ENCODE measurements around the gene E4F1. TPM values are rescaled to one million over a fixed set of nuclear protein-coding genes. Genes with fewer than 3 reads are reported as not detected.

Gene E4F1
- total RNA-seq, 1 donor from 2014 or later = 13.5 TPM

DNA sequence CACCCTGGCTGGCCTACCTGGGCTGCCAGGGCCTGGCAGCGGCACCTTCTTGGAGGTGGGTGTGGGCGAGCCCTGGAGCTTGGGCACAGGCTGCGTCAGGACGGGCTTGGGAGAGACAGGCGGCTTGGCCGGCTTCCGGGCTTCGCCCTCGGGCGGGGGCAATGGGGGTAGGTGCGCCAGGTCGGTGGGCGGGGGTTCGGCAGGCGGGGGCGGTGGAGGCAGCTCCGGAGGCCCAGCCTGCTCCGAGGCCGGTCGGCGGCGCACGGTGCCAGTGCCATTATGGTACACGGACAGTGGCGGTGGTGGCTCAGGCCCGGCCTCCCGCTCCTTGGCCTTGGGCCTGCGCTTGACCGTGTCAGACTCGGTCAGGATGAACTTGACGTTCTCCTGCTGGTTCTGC, 43.8 kb upstream of the E4F1 start:
- TF ChIP-seq, protein P1, sequence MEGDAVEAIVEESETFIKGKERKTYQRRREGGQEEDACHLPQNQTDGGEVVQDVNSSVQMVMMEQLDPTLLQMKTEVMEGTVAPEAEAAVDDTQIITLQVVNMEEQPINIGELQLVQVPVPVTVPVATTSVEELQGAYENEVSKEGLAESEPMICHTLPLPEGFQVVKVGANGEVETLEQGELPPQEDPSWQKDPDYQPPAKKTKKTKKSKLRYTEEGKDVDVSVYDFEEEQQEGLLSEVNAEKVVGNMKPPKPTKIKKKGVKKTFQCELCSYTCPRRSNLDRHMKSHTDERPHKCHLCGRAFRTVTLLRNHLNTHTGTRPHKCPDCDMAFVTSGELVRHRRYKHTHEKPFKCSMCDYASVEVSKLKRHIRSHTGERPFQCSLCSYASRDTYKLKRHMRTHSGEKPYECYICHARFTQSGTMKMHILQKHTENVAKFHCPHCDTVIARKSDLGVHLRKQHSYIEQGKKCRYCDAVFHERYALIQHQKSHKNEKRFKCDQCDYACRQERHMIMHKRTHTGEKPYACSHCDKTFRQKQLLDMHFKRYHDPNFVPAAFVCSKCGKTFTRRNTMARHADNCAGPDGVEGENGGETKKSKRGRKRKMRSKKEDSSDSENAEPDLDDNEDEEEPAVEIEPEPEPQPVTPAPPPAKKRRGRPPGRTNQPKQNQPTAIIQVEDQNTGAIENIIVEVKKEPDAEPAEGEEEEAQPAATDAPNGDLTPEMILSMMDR (IDR thresholded peaks at IDR 0.05; ENCODE audit: borderline replicate concordance) = no peak
- intact Hi-C loops (cut with micrococcal nuclease) = no loop called here

DNA sequence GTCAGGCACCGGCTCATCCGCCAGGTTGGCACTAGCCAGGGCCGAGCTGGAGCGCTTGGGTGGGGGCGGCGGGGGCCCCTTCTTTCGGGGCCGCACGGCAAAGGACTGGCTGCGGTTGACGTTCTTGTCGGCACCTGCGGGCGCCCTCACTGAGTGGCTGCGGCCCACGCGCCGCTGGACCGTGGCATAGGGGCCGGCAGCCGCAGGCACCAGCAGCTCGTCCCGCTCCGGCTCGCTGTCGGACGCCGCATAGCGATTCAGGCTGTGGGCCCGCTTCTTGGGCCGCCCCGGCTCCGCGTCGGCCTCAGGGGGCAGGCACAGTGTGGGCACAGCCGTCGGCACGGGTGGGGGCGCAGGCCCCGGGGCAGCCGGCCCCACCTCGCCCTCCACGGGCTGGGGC, 42.9 kb upstream of the E4F1 start:
- H3K4me3 ChIP-seq = no peak overlapping the region
- no peak for DNase-seq
- H3K27ac ChIP-seq (replicated peaks) = no peak overlapping the region
- H3K4me1 ChIP-seq = no peaks in the 10 kb centered on the region
- H3K9me3 ChIP-seq (replicated peaks) = no peaks in the 10 kb centered on the region
- peaks cover 26% of the 10 kb centered on the region for H3K36me3 ChIP-seq
- H3K27me3 ChIP-seq (ENCODE audit: low read depth) = peaks cover 7% of the 10 kb centered on the region
- intact Hi-C loops (cut with micrococcal nuclease) = no loop called here
- TF ChIP-seq, protein P1 (IDR thresholded peaks at IDR 0.05; ENCODE audit: borderline replicate concordance) = no peak

More for the DNA sequence above, 43.8 kb upstream of the E4F1 start:
- no peak for DNase-seq
- H3K4me1 ChIP-seq = no peaks in the 10 kb centered on the region
- no peak overlapping the region for H3K4me3 ChIP-seq
- H3K27me3 ChIP-seq (ENCODE audit: low read depth) = peaks cover 7% of the 10 kb centered on the region
- no peaks in the 10 kb centered on the region for H3K9me3 ChIP-seq (replicated peaks)
- no peak overlapping the region for H3K27ac ChIP-seq (replicated peaks)
- H3K36me3 ChIP-seq = peaks cover 34% of the 10 kb centered on the region

DNA sequence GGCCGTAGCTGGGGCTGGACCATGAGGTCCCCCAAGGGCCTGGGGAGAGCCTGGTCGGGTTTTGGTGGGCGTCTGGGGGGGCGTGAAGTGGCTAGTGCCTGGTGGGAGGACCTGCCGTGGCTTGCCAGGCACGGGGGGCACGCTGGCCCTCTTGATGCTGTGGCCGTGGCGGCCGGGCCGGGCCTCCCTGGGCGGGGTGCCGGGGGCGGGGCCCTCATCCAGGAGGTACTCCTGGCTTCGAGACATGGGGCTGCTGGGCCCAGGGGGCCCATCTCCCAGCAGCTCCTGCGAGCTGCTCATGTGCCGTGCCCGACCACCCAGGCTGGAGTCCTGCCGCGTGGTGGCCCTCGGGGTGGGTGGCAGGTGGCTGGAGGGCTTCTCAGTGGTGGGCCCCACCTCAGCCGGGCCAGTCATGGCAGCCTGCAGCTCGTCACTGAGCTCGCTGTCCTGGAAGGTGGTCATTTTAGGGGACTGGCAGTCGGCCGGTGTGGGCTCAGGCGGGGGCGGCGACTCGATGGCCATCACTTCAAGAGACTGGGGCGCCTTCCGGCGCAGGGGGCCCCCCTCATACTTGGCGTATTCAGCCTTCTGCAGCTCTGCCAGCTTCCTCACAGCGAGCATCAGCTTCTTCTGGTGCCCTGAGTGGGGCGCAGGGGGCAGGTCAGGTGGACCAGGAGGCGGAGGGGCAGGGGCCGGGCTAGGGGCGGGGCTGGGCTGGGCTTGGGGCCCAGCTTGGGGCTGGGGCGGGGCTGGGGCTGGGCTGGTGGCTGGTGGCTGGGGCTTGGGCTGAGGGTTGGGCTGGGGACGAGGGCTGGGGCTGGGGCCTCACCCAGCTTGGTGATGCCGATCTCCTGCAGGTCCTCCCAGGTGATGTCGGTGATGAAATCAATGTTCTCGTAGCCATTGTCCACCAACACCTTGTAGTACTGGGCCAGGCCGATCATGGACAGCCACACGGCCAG, 42.1 kb upstream of the E4F1 start:
- Histone ChIP-seq H3K27me3 (ENCODE audit: low read depth) (peaks cover 7% of the 10 kb centered on the region), H3K4me1 (no peaks in the 10 kb centered on the region), H3K9me3 (replicated peaks) (no peaks in the 10 kb centered on the region), H3K4me3 (no peak overlapping the region), H3K36me3 (peaks cover 18% of the 10 kb centered on the region), H3K27ac (replicated peaks) (no peak overlapping the region)
- intact Hi-C loops (cut with micrococcal nuclease) = no loop called here
- TF ChIP-seq, protein P1 (IDR thresholded peaks at IDR 0.05; ENCODE audit: borderline replicate concordance) = no peak
- DNase-seq = no peak

DNA sequence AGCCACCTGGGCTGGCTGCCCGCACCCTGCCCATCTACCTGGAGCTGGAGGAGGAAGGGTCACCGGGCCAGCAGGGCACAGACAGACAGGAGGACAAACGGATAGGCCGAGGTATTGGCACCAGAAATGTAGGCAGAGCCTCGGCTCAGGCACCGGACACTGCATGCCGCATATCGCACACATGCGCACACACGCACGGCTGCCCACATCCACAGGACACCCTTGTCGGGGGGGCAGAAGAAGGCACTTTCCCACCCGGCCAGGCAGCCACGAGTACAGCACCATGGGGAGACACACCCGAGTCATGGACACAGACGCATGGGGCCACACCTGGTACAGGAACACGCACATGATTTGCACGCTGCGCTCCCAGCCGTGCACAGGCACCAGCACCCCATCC, 41.4 kb upstream of the E4F1 start:
- Histone ChIP-seq H3K27me3 (ENCODE audit: low read depth) (peaks cover 7% of the 10 kb centered on the region), H3K4me1 (no peaks in the 10 kb centered on the region), H3K36me3 (peaks cover 11% of the 10 kb centered on the region), H3K9me3 (replicated peaks) (no peaks in the 10 kb centered on the region), H3K27ac (replicated peaks) (no peak overlapping the region), H3K4me3 (no peak overlapping the region)
- intact Hi-C loops (cut with micrococcal nuclease) = no loop called here
- DNase-seq = no peak
- TF ChIP-seq, protein P1 (IDR thresholded peaks at IDR 0.05; ENCODE audit: borderline replicate concordance) = no peak

DNA sequence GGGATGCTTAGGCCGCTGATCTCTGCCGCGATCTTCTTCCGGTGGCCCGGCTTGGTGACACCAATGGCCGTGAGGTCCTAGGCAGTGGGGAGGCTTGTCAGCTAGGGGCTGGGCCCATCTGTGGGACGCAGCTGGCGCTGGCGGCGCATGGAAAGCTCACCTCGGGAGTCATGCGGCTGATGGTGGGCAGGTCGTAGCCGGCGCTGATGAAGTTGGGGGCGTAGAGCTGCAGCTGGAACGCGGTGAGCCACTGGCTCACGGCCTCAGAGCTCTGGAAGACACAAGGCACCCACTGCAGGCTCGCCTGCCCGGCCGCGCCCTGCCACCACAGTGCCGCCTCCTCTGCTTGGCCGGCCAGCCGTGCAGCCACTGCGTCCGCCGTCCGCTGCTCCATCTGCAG, 39.7 kb upstream of the E4F1 start:
- intact Hi-C loops (cut with micrococcal nuclease) = no loop called here

More for the DNA sequence above, 39.7 kb upstream of the E4F1 start:
- H3K27me3 ChIP-seq (ENCODE audit: low read depth) = no peaks in the 10 kb centered on the region
- no peaks in the 10 kb centered on the region for H3K9me3 ChIP-seq (replicated peaks)
- DNase-seq = no peak
- TF ChIP-seq, protein P1 (IDR thresholded peaks at IDR 0.05; ENCODE audit: borderline replicate concordance) = no peak
- no peaks in the 10 kb centered on the region for H3K36me3 ChIP-seq
- H3K4me1 ChIP-seq = no peaks in the 10 kb centered on the region
- no peak overlapping the region for H3K27ac ChIP-seq (replicated peaks)
- H3K4me3 ChIP-seq = no peak overlapping the region

Measured in left ventricle myocardium inferior (tissue), 1 donor.